H1 (cell line): ENCODE measurements around the gene AGFG2. TPM values are rescaled to one million over a fixed set of nuclear protein-coding genes. Genes with fewer than 3 reads are reported as not detected.

Source experiments
- CHD1 ChIP-seq: IDR thresholded peaks from 2 replicates; pipeline ENCODE4 v1.6.1; 2012; ENCODE audit warnings: low read depth, low read length, improper control_type of control experiment
- KDM4A ChIP-seq: IDR thresholded peaks from one replicate; pipeline ENCODE4 v1.7.1; 2012; ENCODE audit warnings: low read depth, mild to moderate bottlenecking, moderate library complexity, low read length, inconsistent platforms; ENCODE audit not compliant: severe bottlenecking
- POLR2A ChIP-seq, 2 experiments: IDR thresholded peaks; 1 replicate in 1 of 2; 2 replicates in 1 of 2; pipeline ENCODE4 v1.6.1; 2011; ENCODE audit warnings: low read depth in 2 of 2, low read length in 2 of 2, mild to moderate bottlenecking in 2 of 2; ENCODE audit errors: control extremely low read depth in 1 of 2
- POU5F1 ChIP-seq: IDR thresholded peaks from 2 replicates; pipeline ENCODE4 v1.6.1; 2011; ENCODE audit warnings: low read depth, mild to moderate bottlenecking, low read length, moderate library complexity
- RBBP5 ChIP-seq: IDR thresholded peaks from 2 replicates; pipeline ENCODE4 v1.7.1; 2012; ENCODE audit warnings: low read depth, mild to moderate bottlenecking, inconsistent platforms, low read length, moderate library complexity, borderline replicate concordance
- RNF2 ChIP-seq: fragments of 200-900, 300-1000 bp; sonication (generic); IDR thresholded peaks from 2 replicates; pipeline ENCODE4 v1.7.1; 2016; ENCODE audit warnings: borderline replicate concordance, low read depth, mild to moderate bottlenecking, antibody characterized with exemption, low read length; ENCODE audit not compliant: poor library complexity, severe bottlenecking; ENCODE audit errors: missing control alignments
- SIN3A ChIP-seq, 2 experiments: IDR thresholded peaks in 1 of 2; conservative IDR thresholded peaks in 1 of 2; 2 replicates each; pipeline ENCODE4 v1.6.1; 2011 to 2012; ENCODE audit warnings: low read length in 2 of 2, improper control_type of control experiment in 1 of 2, low read depth in 1 of 2, mild to moderate bottlenecking in 1 of 2
- polyA plus RNA-seq, 7 experiments: library from polyadenylated mRNA; depleted of rRNA in 3 of 7; stranded (reverse) in 5 of 7; unstranded in 2 of 7; fragments of >200 nt in 5 of 7; fragments of 200-250 nt in 2 of 7; gene quantifications; 1 replicate in 5 of 7; 2 replicates in 1 of 7; 4 replicates in 1 of 7; pipeline versions ENCODE4 v1.2.1 to v1.2.3, GENCODE V29; 2011 to 2013; ENCODE audit warnings: missing spikeins in 2 of 7, mixed read lengths in 2 of 7
- total RNA-seq: library from RNA; stranded (reverse); fragmentation: NEBNext Ultra II Directional; extraction: Animal tissue kit (Norgen Biotek cat#: 25700); gene quantifications from 2 replicates; pipeline ENCODE4 v1.2.1, GENCODE V29; 2021

AGFG2 gene
- total and polyA plus RNA-seq, 2 of the 8 experiments (the other 6 are each of a cell fraction or from before 2014, with no cell fraction given) = 7.6 to 11.2 TPM

DNA sequence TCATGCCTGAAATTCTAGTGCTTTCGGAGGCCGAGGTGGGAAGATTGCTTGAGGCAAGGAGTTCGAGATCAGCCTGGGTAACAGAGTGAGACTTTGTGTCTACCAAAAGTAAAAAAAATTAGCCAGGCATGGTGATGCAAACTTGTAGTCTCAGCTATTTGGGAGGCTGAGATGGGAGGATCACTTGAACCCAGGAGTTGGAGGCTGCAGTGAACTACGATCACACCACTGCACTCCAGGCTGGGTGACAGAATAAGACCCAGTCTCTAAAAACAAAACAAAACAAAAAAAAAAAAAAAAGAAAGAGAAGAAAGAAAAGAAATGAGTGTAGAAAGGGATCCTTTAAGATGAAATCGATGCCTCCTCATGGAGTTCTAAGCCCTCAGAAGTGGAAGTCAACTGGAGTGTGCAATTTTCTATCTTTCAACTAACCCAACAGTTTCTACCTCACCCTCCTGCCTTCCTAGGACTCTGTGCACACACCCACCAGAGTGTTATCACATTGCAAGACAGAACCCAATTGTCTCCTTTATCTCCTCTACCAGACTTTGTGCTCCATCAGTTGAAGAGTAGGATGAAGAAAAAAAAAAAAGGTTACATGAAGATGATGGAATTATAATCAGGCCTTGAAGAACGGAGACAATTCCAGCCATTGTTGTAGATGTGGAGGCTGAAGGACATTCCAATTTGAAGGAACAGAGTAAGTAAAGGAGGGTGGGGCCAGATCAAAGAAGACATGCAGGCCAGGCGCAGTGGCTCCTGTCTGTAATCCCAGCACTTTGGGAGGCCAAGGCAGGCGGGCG is 28.4 kb upstream of the AGFG2 start (continued):
- TF ChIP-seq RBBP5 (no peak), SIN3A (conservative IDR thresholded peaks at IDR 0.05 in 1 of 2, IDR thresholded peaks at IDR 0.05 in 1 of 2; ENCODE audit: low read depth in 1 of 2, low read length in 2 of 2) (no peak), POLR2A (IDR thresholded peaks at IDR 0.05; ENCODE audit: control extremely low read depth in 1 of 2, low read depth in 2 of 2, low read length in 2 of 2) (no peak), RNF2 (no peak), POU5F1 (no peak), KDM4A (no peak), CHD1 (no peak)
